PFSK-1 (cell line): ENCODE data around the gene STK11.

ENCODE experiments used
- POLR2AphosphoS5 ChIP-seq: IDR thresholded peaks from 2 replicates; pipeline ENCODE4 v1.6.1; 2012; ENCODE audit warnings: low read depth, mild to moderate bottlenecking, control low read depth, low read length, moderate library complexity
- TAF1 ChIP-seq: IDR thresholded peaks from 2 replicates; pipeline ENCODE4 v1.6.1; 2012; ENCODE audit warnings: low read length, control low read depth, borderline replicate concordance; ENCODE audit not compliant: insufficient read depth

- TF ChIP-seq POLR2AphosphoS5: no peak
- TF ChIP-seq TAF1: no peak
Observed at GRCh38 chr19:1218751-1219567, 13.4 kb downstream of the STK11 start.
